Endothelial cell of umbilical vein (primary cell): ENCODE data around the gene TRIP13. TPM values are rescaled to one million over a fixed set of nuclear protein-coding genes. Genes with fewer than 3 reads are reported as not detected.

Source experiments
- BruUV-seq: library from RNA; stranded (reverse); fragments of 400-500 nt; replicated peaks from 2 replicates; lab custom pipeline; 2021; lab: Mats Ljungman, UMichigan
- CTCF ChIA-PET: fragments of 300-600, 350-600 bp; sonication (Branson Sonifier 250); formaldehyde crosslinking; loops from one replicate; lab custom pipeline; 2021; ENCODE audit warnings: antibody characterized with exemption, inconsistent platforms; lab: Charles Lee
- POLR2A ChIA-PET: fragments of 300-600, 350-600 bp; sonication (Branson Sonifier 250); formaldehyde crosslinking; loops from one replicate; lab custom pipeline; 2021; ENCODE audit warnings: antibody characterized with exemption, inconsistent platforms; lab: Charles Lee
- DNase-seq: peaks from one replicate; pipeline ENCODE4 v3.0.0-alpha.2; 2011; ENCODE audit warnings: low read depth, low spot score
- FAIRE-seq: peaks from 2 replicates; lab custom pipeline; 2011; peaks lifted over from hg19 to GRCh38; lab: Jason Lieb, UNC
- H2AFZ ChIP-seq: 2 replicates; pipeline ENCODE4 v1.6.0; 2012; ENCODE audit warnings: low read depth, low read length, control low read depth, inconsistent platforms
- H3K27ac ChIP-seq: 2 replicates; pipeline ENCODE4 v1.5.1; 2011; ENCODE audit warnings: low read depth, mild to moderate bottlenecking, control low read depth, low read length, moderate library complexity; ENCODE audit not compliant: insufficient read depth
- H3K27me3 ChIP-seq, 2 experiments: 2 replicates each; pipeline versions ENCODE4 v1.6.0 to v1.6.1; 2011; ENCODE audit warnings: low read length in 2 of 2, mixed read lengths in 1 of 2; ENCODE audit not compliant: control insufficient read depth in 2 of 2, insufficient read depth in 2 of 2
- H3K36me3 ChIP-seq, 2 experiments: 2 replicates in 1 of 2; 3 replicates in 1 of 2; pipeline ENCODE4 v1.5.1; 2011; ENCODE audit warnings: low read length in 2 of 2, mild to moderate bottlenecking in 1 of 2, moderate library complexity in 1 of 2; ENCODE audit not compliant: control insufficient read depth in 2 of 2, insufficient read depth in 2 of 2; ENCODE audit errors: extremely low read depth in 1 of 2
- H3K4me1 ChIP-seq: 3 replicates; pipeline ENCODE4 v1.5.1; 2011; ENCODE audit warnings: mild to moderate bottlenecking, low read length; ENCODE audit not compliant: control insufficient read depth, insufficient read depth; ENCODE audit errors: extremely low read depth
- H3K4me2 ChIP-seq: 2 replicates; pipeline ENCODE4 v1.6.1; 2011; ENCODE audit warnings: low read length, control low read depth, mixed read lengths; ENCODE audit not compliant: insufficient read depth
- H3K4me3 ChIP-seq, 3 experiments: fragments of 200-600 bp in 1 of 3; sonication (generic), shearing (Covaris generic) in 1 of 3; replicated peaks in 1 of 3; 2 replicates each; pipeline ENCODE4 v1.5.1; 2011 to 2016; ENCODE audit warnings: control low read depth in 3 of 3, low read length in 3 of 3, mild to moderate bottlenecking in 2 of 3, inconsistent platforms in 1 of 3, low read depth in 1 of 3, moderate library complexity in 1 of 3; ENCODE audit not compliant: insufficient read depth in 1 of 3
- H3K79me2 ChIP-seq: 2 replicates; pipeline ENCODE4 v1.6.0; 2012; ENCODE audit warnings: low read length, inconsistent platforms; ENCODE audit not compliant: control insufficient read depth, insufficient read depth
- H3K9ac ChIP-seq: replicated peaks from 2 replicates; pipeline ENCODE3; 2011; ENCODE audit warnings: low read length, control low read depth; ENCODE audit not compliant: insufficient read depth; ENCODE audit errors: extremely low read depth
- H3K9me1 ChIP-seq: replicated peaks from 3 replicates; pipeline ENCODE4 v1.6.0; 2011; ENCODE audit warnings: mild to moderate bottlenecking, low read length; ENCODE audit not compliant: control insufficient read depth, insufficient read depth; ENCODE audit errors: extremely low read depth
- H3K9me3 ChIP-seq: replicated peaks from 2 replicates; pipeline ENCODE4 v1.5.1; 2012; ENCODE audit warnings: low read length, inconsistent platforms; ENCODE audit not compliant: control insufficient read depth, insufficient read depth
- H4K20me1 ChIP-seq: replicated peaks from 2 replicates; pipeline ENCODE3; 2011; ENCODE audit warnings: mild to moderate bottlenecking, low read length; ENCODE audit not compliant: control insufficient read depth, insufficient read depth; ENCODE audit errors: extremely low read depth
- EZH2 ChIP-seq: IDR thresholded peaks from 2 replicates; pipeline ENCODE4 v1.6.1; 2012; ENCODE audit warnings: borderline replicate concordance, low read depth, mild to moderate bottlenecking, moderate library complexity, low read length, inconsistent platforms; ENCODE audit not compliant: severe bottlenecking
- FOS ChIP-seq: IDR thresholded peaks from 2 replicates; pipeline ENCODE4 v1.6.1; 2011; ENCODE audit warnings: mild to moderate bottlenecking, low read length, moderate library complexity, borderline replicate concordance; ENCODE audit not compliant: insufficient read depth
- GATA2 ChIP-seq: IDR thresholded peaks from 2 replicates; pipeline ENCODE4 v1.7.0; 2011; ENCODE audit warnings: low read depth, mild to moderate bottlenecking, moderate library complexity, mixed read lengths, low read length; ENCODE audit not compliant: insufficient read length, insufficient read depth
- JUN ChIP-seq: IDR thresholded peaks from 2 replicates; pipeline ENCODE4 v1.6.1; 2011; ENCODE audit warnings: borderline replicate concordance, low read depth; ENCODE audit not compliant: insufficient read length, insufficient read depth
- MAX ChIP-seq: IDR thresholded peaks from 2 replicates; pipeline ENCODE4 v1.6.1; 2011; ENCODE audit not compliant: insufficient read depth, insufficient read length
- MYC ChIP-seq: IDR thresholded peaks from one replicate; pipeline ENCODE4 v1.6.1; 2011; ENCODE audit warnings: mild to moderate bottlenecking, low read depth, low read length
- POLR2A ChIP-seq: IDR thresholded peaks from 2 replicates; pipeline ENCODE4 v1.6.1; 2012; ENCODE audit warnings: low read depth, mild to moderate bottlenecking, control low read depth, low read length
- POLR2AphosphoS5 ChIP-seq: IDR thresholded peaks from 2 replicates; pipeline ENCODE4 v1.6.1; 2012; ENCODE audit warnings: low read depth, mild to moderate bottlenecking, control low read depth, low read length, moderate library complexity; ENCODE audit not compliant: insufficient read depth
- dilution Hi-C: fragments of 300-500 bp; cut with MboI; formaldehyde crosslinking; loops from one replicate; pipeline ENCODE4 v1.15.0; 2019; ENCODE audit warnings: low sequenced_read_pairs; ENCODE audit not compliant: extremely low pct_ligation_motif_present
- intact Hi-C: fragments of 100-400 bp; cut with micrococcal nuclease; formaldehyde crosslinking; loops from one replicate; pipeline ENCODE4 v1.10.0; 2022
- polyA plus RNA-seq, 4 experiments: library from polyadenylated mRNA; depleted of rRNA in 3 of 4; stranded (reverse) in 3 of 4; unstranded in 1 of 4; fragments of >200 nt; gene quantifications; 2 replicates each; pipeline versions ENCODE4 v1.2.1 to v1.2.3, GENCODE V29; 2011 to 2012; ENCODE audit warnings: missing spikeins in 1 of 4
- total RNA-seq: library from RNA; stranded (reverse); gene quantifications from 2 replicates; pipeline ENCODE4 v1.2.3, GENCODE V29; 2021
- TF ChIP-seq, protein P1 (sequence below), 2 donors: IDR thresholded peaks; 1 replicate in 1 of 2; 2 replicates in 1 of 2; pipeline ENCODE4 v1.5.1; 2011; ENCODE audit warnings: low read length in 2 of 2, mild to moderate bottlenecking in 2 of 2, moderate library complexity in 2 of 2, control low read depth in 1 of 2, inconsistent platforms in 1 of 2, low read depth in 1 of 2; ENCODE audit not compliant: insufficient read depth in 1 of 2; ENCODE audit errors: extremely low read depth in 1 of 2

The TRIP13 gene
- total and polyA plus RNA-seq, 2 donors (not counting 3 experiments of a cell fraction or from before 2014, with no cell fraction given): 17.4 to 39.0 TPM

- H3K36me3 ChIP-seq: peaks cover 3 to 8% of the 10 kb centered on the region in 2 experiments
- no peaks in the 10 kb centered on the region for H3K9me3 ChIP-seq
- peak overlapping the region; percentile 45 for H3K9ac ChIP-seq
- TF ChIP-seq JUN (no peak), EZH2 (no peak), POLR2A (no peak), GATA2 (no peak), MAX (no peak), FOS (no peak), POLR2AphosphoS5 (no peak), MYC (no peak)
- TF ChIP-seq, protein P1, sequence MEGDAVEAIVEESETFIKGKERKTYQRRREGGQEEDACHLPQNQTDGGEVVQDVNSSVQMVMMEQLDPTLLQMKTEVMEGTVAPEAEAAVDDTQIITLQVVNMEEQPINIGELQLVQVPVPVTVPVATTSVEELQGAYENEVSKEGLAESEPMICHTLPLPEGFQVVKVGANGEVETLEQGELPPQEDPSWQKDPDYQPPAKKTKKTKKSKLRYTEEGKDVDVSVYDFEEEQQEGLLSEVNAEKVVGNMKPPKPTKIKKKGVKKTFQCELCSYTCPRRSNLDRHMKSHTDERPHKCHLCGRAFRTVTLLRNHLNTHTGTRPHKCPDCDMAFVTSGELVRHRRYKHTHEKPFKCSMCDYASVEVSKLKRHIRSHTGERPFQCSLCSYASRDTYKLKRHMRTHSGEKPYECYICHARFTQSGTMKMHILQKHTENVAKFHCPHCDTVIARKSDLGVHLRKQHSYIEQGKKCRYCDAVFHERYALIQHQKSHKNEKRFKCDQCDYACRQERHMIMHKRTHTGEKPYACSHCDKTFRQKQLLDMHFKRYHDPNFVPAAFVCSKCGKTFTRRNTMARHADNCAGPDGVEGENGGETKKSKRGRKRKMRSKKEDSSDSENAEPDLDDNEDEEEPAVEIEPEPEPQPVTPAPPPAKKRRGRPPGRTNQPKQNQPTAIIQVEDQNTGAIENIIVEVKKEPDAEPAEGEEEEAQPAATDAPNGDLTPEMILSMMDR (IDR thresholded peaks at IDR 0.05; ENCODE audit: extremely low read depth in 1 of 2, insufficient read depth in 1 of 2, low read depth in 1 of 2, low read length in 2 of 2): no peak
- no peak overlapping the region for H3K4me3 ChIP-seq
- no TSS peak for BruUV-seq
- dilution Hi-C loops (no loop called here), intact Hi-C loops (no loop called here)
- no peak overlapping the region for H3K4me2 ChIP-seq
- H3K27ac ChIP-seq: peak overlapping the region; percentile 82
- no peaks in the 10 kb centered on the region for H4K20me1 ChIP-seq
- H3K9me1 ChIP-seq: no peaks in the 10 kb centered on the region
- H3K79me2 ChIP-seq: no peaks in the 10 kb centered on the region
- ChIA-PET POLR2A (no interaction called here), CTCF (interaction anchor here (0.9 to 1.5 kb wide), 3 partner anchors 9 to 19 kb away, joined by 3 to 4 read pairs (median 4); partner anchors contain the start of genes BRD9 and TRIP13)
- DNase-seq (peak; percentile 23), FAIRE-seq (peak; percentile 67)
- H3K4me1 ChIP-seq: peaks cover 4% of the 10 kb centered on the region
- no peaks in the 10 kb centered on the region for H3K27me3 ChIP-seq
- H2AFZ ChIP-seq: no peak overlapping the region
Measured at GRCh38 chr5:911601-912000, 18.9 kb downstream of the TRIP13 start.
